Prostate gland (tissue), 2 donors: Measurements from ENCODE around the gene SMARCD1. TPM values are rescaled to one million over a fixed set of nuclear protein-coding genes. Genes with fewer than 3 reads are reported as not detected.

Experiments used
- DNase-seq: peaks from one replicate; pipeline ENCODE4 v3.0.0-alpha.2; 2019; ENCODE audit warnings: low spot score
- H3K27ac ChIP-seq, 2 donors: fragments of 200-600 bp; sonication (generic); 2 replicates each; pipeline ENCODE4 v1.5.1; 2017 to 2019
- H3K27me3 ChIP-seq: fragments of 200-600 bp; sonication (generic); replicated peaks from 2 replicates; pipeline ENCODE4 v1.5.1; 2019; ENCODE audit not compliant: insufficient read depth
- H3K36me3 ChIP-seq, 2 donors: fragments of 200-600 bp; sonication (generic); 1 replicate in 1 of 2; 2 replicates in 1 of 2; pipeline versions ENCODE4 v1.5.1 to v1.8.1; 2017 to 2019
- H3K4me1 ChIP-seq: fragments of 200-600 bp; sonication (generic); replicated peaks from 2 replicates; pipeline ENCODE4 v1.5.1; 2019
- H3K4me3 ChIP-seq, 2 donors: fragments of 200-600 bp; sonication (generic); 2 replicates each; pipeline ENCODE4 v1.5.1; 2017 to 2019
- H3K9me3 ChIP-seq: fragments of 200-600 bp; sonication (generic); 2 replicates; pipeline ENCODE4 v1.5.1; 2017
- CTCF ChIP-seq, 4 experiments: fragments of 200-600 bp in 2 of 4; fragments of 450-650 bp in 2 of 4; sonication (generic) in 2 of 4; IDR thresholded peaks; 1 replicate in 3 of 4; 2 replicates in 1 of 4; pipeline ENCODE4 v1.5.1; 2016 to 2019; ENCODE audit warnings: antibody characterized with exemption in 4 of 4, mild to moderate bottlenecking in 2 of 4, moderate library complexity in 2 of 4
- POLR2A ChIP-seq: fragments of 450-650 bp; IDR thresholded peaks from one replicate; pipeline ENCODE4 v1.6.1; 2016; ENCODE audit warnings: antibody characterized with exemption, mild to moderate bottlenecking
- POLR2AphosphoS5 ChIP-seq: sonication (generic); formaldehyde crosslinking; IDR thresholded peaks from one replicate; pipeline ENCODE4 v1.6.1; 2017; ENCODE audit warnings: antibody characterized with exemption
- WGBS: methylation state at CpG from one replicate; pipeline ENCODE4 v1.1.5; 2018; 5-methylcytosine and 5-hydroxymethylcytosine counted together
- intact Hi-C: fragments of 100-400 bp; cut with DNase I; formaldehyde crosslinking; loops from one replicate; pipeline ENCODE4 v1.14.2; 2022
- total RNA-seq, 2 donors: library from RNA; depleted of rRNA; stranded (reverse); fragments of >200 nt; gene quantifications; one replicate each; pipeline ENCODE4 v1.1.0, GENCODE V29; 2016

SMARCD1 gene
- total RNA-seq, 2 donors from 2014 or later, result 72.9 to 90.1 TPM

GRCh38 chr12:50112456-50113218 lies 27.5 kb downstream of the SMARCD1 start:
- Histone ChIP-seq H3K4me3 (peak overlapping the region; percentile 83 to 85), H3K27ac (peak overlapping the region; percentile 85 to 92), H3K27me3 (no peaks in the 10 kb centered on the region), H3K36me3 (no peaks in the 10 kb centered on the region), H3K4me1 (no peaks in the 10 kb centered on the region), H3K9me3 (no peaks in the 10 kb centered on the region)
- 23% methylated on average over 26 of the region's 26 CpGs for WGBS
- peak; percentile 22 for DNase-seq
- intact Hi-C loops, result no loop called here
- TF ChIP-seq POLR2AphosphoS5 (no peak), CTCF (IDR thresholded peaks at IDR 0.05) (no peak), POLR2A (no peak)

DNA sequence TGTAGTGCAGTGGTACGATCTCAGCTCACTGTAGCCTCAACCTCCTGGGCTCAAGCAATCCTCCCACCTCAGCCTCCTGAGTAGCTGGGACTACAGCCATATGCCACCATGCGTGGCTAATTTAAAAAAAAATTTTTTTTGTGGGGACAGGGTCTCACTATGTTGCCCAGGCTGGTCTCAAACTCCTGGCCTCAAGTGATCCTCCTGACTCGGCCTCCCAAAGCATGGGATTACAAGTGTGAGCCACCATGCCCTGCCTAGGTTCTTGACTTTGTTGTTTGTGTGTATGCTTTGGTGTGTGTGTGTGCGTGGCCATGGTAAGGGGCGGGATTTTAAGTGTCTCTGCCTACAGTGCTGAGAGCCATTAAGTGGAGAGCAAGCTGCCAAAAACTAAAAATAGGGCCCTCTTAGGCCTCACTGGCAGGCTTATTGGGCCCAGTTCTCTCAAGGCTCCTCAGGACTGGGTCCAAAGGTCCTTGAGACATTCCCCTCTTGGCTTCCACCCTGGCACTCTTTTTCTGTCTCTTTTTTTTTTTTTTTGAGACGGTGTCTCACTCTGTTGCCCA lies 32.0 kb downstream of the SMARCD1 start:
- TF ChIP-seq POLR2AphosphoS5 (no peak), CTCF (IDR thresholded peaks at IDR 0.05) (no peak), POLR2A (no peak)
- WGBS, result 83% methylated on average over 6 of the region's 6 CpGs
- Histone ChIP-seq H3K9me3 (no peaks in the 10 kb centered on the region), H3K4me3 (no peak overlapping the region), H3K36me3 (no peaks in the 10 kb centered on the region), H3K27ac (no peak overlapping the region), H3K27me3 (no peaks in the 10 kb centered on the region), H3K4me1 (no peaks in the 10 kb centered on the region)
- no peak for DNase-seq
- intact Hi-C loops, result no loop called here

DNA sequence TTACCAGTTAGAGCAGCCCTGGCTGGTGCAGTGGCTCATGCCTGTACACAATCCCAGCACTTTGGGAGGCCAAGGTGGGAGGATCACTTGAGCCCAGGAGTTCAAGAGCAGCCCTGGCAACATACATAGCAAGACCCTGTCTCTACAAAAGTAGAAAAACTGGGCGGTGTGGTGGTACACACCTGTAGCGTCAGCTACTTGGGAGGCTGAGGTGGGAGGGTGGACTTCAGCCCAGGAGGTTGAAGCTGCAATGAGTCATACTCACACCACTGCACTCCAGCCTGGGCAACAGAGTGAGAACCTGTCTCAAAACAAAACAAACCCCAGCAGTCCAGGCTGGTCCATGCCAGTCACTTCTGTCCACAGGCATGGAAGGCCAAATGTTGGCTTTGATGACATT lies 34.2 kb downstream of the SMARCD1 start:
- no peak overlapping the region for H3K4me3 ChIP-seq
- DNase-seq, result no peak
- WGBS, result 100% methylated on average over 2 of the region's 2 CpGs
- H3K4me1 ChIP-seq, result no peaks in the 10 kb centered on the region
- no peaks in the 10 kb centered on the region for H3K27me3 ChIP-seq
- H3K9me3 ChIP-seq, result no peaks in the 10 kb centered on the region
- intact Hi-C loops, result no loop called here
- TF ChIP-seq POLR2AphosphoS5 (no peak), POLR2A (no peak), CTCF (IDR thresholded peaks at IDR 0.05) (no peak)
- no peak overlapping the region for H3K27ac ChIP-seq
- H3K36me3 ChIP-seq, result no peaks in the 10 kb centered on the region

DNA sequence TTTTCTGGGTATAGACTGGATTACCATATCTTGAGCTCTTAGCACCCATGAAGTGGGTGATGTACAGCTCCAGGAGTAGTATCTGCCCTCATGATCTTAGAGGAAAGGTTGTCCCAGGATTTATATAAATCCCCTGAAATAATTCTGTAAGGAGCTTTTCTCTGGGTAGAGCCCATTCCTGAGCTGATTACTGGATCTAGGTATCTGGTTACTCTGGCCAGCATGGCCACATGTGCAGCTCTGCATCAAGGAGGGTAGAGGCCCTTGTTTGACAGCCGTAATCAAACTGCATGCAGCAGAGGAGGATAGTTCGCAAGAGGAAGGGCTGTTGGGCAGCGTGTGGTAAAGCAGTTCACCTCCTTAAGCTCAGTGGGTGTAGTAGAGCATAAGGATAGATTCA lies 35.4 kb downstream of the SMARCD1 start:
- DNase-seq, result no peak
- H3K36me3 ChIP-seq, result no peaks in the 10 kb centered on the region
- H3K27ac ChIP-seq, result no peak overlapping the region
- H3K4me1 ChIP-seq, result no peaks in the 10 kb centered on the region
- H3K9me3 ChIP-seq, result no peaks in the 10 kb centered on the region
- TF ChIP-seq CTCF (IDR thresholded peaks at IDR 0.05) (no peak), POLR2AphosphoS5 (no peak), POLR2A (no peak)
- WGBS, result 79% methylated on average over 3 of the region's 3 CpGs
- no peaks in the 10 kb centered on the region for H3K27me3 ChIP-seq
- no peak overlapping the region for H3K4me3 ChIP-seq
- intact Hi-C loops, result no loop called here

GRCh38 chr12:50120953-50121352 lies 35.8 kb downstream of the SMARCD1 start:
- DNase-seq, result no peak
- no peaks in the 10 kb centered on the region for H3K27me3 ChIP-seq
- 97% methylated on average over 3 of the region's 3 CpGs for WGBS
- no peak for TF ChIP-seq POLR2A
- no peak for TF ChIP-seq POLR2AphosphoS5
- TF ChIP-seq CTCF (IDR thresholded peaks at IDR 0.05), result no peak
- H3K36me3 ChIP-seq, result no peaks in the 10 kb centered on the region
- H3K4me3 ChIP-seq, result no peak overlapping the region
- intact Hi-C loops, result no loop called here
- no peaks in the 10 kb centered on the region for H3K9me3 ChIP-seq
- no peak overlapping the region for H3K27ac ChIP-seq
- no peaks in the 10 kb centered on the region for H3K4me1 ChIP-seq
